Measurements from ENCODE around the gene PATE2.

The PATE2 gene

DNA sequence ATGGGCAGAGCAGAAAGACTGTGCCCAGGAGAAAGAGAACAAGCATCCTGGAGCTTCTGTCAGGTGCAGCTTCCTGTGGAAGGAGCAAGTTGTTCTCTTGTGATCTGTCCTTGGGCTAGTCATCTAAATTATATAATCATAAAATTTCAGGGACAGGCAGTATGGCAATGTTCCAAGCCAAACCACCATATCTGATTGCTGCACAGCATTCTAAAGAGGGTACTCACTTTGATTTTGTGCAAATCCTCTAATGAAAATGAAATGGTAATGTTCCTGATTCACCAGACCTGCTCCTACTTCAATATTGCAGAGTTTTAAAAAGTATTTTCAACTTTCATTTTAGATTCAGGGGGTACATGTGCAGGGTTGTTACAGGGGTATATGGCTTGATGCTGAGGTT is at the start of gene PATE2:
PATE2 (minus strand) TSS at position 101 of the 400 bp plus-strand sequence; CDS start at position 46, 55 bp downstream.
- TF ChIP-seq GATA3 (IDR thresholded peaks at IDR 0.05; ENCODE audit: low read depth, low read length) (no peak), GATA2 (IDR thresholded peaks at IDR 0.05; ENCODE audit: low read depth, low read length) (no peak)

DNA sequence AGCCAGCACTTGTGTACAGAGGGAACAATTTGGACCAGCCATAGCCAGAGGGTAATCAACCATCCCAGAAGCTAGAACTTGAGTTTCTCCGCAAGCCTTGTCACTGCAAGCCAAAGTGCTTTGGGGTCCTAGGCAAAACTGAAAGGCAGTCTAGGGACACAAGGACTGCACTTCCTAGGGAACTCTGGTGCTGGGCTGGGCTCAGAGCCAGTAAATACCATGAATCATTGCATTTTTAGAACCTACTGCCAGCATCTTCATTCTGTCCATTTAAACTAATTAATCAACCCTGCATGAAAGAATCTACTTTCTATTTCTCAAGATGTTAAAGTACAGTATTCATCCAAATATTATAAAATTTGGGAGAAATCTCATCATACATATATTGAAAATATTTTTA is 29.3 kb upstream of the PATE2 start:
- TF ChIP-seq GATA2 (IDR thresholded peaks at IDR 0.05; ENCODE audit: low read depth, low read length) = no peak
- no peak for TF ChIP-seq GATA3 (IDR thresholded peaks at IDR 0.05; ENCODE audit: low read depth, low read length)

DNA sequence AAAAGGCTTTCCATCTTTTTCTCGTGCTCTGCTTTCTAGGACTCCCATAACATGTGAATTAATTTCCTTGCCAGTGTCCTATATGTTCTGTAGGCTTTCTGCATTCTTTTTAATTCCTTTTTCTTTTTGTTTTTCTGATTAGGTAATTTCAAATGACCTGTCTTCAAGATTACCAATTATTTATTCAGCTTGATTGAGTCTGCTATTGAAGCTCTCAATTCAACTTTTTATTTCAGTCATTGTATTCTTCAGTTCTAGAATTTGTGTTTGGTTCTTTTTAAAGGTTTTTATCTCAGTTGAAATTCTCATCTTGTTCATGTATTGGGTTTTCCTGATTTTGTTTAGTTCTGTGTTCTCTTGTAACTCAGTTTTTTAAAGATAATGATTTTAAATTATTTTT is 23.8 kb upstream of the PATE2 start:
- no peak for TF ChIP-seq GATA3 (IDR thresholded peaks at IDR 0.05; ENCODE audit: low read depth, low read length)
- no peak for TF ChIP-seq GATA2 (IDR thresholded peaks at IDR 0.05; ENCODE audit: low read depth, low read length)

DNA sequence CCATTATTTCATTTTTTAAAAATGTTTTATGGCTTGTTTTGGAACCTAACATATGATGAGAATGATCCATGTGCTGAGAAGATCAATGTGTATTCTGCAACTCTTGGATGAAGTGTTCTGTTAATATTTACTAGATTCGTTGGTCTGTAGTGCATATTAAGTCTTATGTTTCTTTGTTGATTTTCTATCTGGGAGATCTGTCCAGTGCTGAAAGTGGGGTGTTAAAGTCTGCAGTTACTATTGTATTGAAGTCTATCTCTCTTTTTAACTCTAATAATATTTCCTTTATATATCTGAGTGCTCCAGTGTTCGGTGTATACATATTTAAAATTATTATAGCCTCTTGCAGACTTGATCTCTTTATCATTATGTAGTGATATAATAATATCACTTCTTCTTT is 21.2 kb upstream of the PATE2 start:
- TF ChIP-seq GATA2 (IDR thresholded peaks at IDR 0.05; ENCODE audit: low read depth, low read length) = no peak
- TF ChIP-seq GATA3 (IDR thresholded peaks at IDR 0.05; ENCODE audit: low read depth, low read length) = no peak

DNA sequence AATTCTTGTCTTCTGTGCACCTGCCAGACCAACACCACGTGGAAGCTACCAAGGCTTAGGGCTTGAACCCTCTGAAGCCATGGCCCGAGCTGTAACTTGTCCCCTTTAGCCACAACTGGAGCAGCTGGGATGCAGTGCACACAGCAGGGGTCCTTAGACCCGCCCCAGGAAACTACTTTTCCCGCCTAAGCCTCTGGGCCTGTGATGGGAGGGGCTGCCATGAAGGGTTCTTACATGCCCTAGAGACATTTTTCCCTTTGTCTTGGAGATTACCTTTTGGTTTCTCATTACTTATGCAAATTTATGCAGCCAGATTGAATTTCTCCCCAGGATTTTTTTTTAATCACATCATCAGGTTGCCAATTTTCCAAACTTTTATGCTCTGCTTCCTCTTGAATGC is 19.0 kb upstream of the PATE2 start:
- TF ChIP-seq GATA3 (IDR thresholded peaks at IDR 0.05; ENCODE audit: low read depth, low read length) = no peak
- no peak for TF ChIP-seq GATA2 (IDR thresholded peaks at IDR 0.05; ENCODE audit: low read depth, low read length)

DNA sequence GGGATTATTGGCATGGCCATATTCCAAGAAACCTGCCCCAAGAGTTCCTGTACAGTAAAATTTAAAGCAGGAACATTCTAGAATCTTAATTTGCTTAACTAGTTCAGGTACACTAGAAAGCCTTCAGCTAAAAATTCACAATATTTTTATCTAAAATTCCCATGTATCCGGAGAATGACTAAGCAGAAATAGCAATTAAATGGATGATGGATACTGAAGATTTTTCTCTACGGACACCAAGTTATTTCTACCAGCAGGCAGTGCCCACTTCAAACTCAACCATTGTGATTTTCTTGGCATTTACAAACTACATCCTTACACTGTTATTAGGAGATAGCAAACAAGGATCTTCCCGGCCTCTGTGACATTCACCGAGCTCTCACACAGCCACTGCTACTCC is 12.2 kb upstream of the PATE2 start:
- TF ChIP-seq GATA2 (IDR thresholded peaks at IDR 0.05; ENCODE audit: low read depth, low read length) = no peak

DNA sequence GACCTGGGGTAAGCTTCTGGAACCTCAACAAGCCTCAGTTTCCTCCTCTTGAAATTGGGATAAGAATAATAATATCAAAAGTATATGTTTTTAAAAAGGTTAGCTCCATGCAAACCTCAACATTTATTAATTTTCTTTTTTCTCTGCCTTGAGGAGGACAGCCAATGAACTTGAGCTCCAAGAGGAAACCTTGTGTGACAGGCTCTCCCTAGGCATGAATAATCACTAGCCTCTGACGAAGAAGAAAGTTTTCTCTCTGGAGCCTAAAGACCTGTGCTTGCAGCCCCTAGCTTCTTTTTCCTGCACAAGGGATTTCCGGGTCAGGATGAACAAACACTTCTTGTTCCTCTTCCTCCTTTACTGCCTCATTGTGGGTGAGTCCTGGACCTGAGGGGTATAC is 9.2 kb upstream of the PATE2 start, which contains the start of gene PATE3:
PATE3 (plus strand) TSS at position 301 of the 400 bp plus-strand sequence; CDS start at position 326, 25 bp downstream.
- no peak for TF ChIP-seq GATA3 (IDR thresholded peaks at IDR 0.05; ENCODE audit: low read depth, low read length)
- no peak for TF ChIP-seq GATA2 (IDR thresholded peaks at IDR 0.05; ENCODE audit: low read depth, low read length)

DNA sequence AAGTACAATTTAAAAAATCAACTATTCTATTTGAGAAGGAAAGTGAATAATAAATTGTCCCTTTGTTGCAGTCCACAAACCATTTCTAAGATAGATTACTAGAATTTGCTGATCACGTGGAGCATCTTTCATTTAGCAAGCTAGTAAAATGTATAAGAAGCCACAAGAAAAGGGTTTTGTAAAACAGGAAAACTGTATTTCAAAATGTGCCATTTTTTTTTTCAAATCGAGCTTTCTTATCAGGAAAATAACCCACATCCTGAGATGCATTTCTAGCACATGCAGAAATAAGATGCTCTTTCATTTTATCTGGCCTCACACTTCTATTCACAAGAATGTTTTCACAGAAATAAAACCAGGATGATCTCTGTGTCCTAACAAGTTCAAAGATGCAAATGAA is 6.0 kb upstream of the PATE2 start:
- TF ChIP-seq GATA2 (IDR thresholded peaks at IDR 0.05; ENCODE audit: low read depth, low read length) (no peak), GATA3 (IDR thresholded peaks at IDR 0.05; ENCODE audit: low read depth, low read length) (no peak)

DNA sequence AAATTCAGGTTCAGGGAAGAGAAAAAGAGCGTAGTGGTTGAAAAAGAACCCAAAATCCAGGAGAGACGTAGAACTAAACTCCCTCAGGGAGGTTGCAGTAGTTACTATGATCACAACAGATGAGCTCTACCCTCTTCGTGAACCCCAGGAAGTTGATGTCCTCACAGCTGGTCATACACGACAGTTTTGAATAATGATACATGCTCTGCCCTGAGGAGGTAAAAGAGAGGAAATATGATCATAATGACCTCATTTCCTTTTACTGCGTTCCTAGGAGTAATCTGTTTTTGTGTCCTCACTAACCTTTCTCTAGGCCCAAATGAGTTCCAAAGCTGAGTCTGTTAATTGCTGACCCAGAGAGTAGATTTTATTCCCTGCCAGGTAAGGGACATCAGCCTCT is 1.3 kb downstream of the PATE2 start:
- TF ChIP-seq GATA3 (IDR thresholded peaks at IDR 0.05; ENCODE audit: low read depth, low read length) (no peak), GATA2 (IDR thresholded peaks at IDR 0.05; ENCODE audit: low read depth, low read length) (no peak)

DNA sequence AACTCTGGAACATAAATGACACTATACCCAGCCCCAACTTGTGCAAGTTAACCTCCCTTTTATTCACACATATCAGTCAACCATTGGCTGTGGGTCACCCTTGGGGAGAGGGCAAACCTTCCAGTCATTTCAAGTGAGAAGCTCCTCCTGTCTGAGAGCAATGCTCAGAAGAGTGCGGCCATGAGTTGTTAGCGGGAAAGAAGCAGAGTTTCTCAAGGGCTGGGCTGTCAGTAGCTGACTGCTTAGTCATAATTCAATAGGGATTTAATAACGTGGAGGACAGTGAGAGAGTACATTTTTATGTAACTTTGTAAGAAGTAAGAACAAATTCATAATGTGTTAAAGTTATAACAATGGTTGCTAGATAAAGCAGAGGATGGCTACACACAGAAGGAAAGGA is 5.1 kb downstream of the PATE2 start:
- no peak for TF ChIP-seq GATA3 (IDR thresholded peaks at IDR 0.05; ENCODE audit: low read depth, low read length)
- no peak for TF ChIP-seq GATA2 (IDR thresholded peaks at IDR 0.05; ENCODE audit: low read depth, low read length)

DNA sequence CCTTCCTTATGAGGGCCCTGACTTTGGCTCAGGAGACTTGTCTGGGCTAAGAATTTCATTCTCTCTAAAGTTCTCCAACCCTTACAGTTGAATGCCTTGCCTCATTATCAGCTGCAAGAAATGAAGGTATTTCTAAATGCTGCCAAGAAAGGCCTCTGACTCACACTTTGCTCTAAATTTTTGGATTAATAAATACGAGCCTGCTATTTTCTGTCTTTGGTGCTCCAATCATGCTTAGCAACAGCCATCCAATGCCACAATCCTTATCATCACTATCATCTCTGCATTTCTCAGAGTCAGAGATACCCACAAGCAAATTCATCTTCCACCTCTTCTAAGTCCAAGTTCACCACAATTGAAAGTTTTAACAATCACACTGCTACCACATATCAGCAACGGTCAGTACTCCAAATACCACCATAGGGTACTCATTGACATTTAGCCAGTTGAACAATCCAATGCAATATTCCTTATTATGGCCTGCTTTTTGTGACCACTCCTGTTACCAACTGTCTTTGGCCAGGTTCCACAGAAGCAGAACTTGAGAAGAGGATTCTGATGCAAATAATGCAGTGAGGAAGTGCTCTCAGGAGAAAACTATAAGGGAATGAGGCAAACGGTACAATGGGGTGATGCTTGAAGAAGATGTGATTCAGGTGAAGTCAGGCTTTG is 5.7 kb downstream of the PATE2 start:
- TF ChIP-seq GATA2 (IDR thresholded peaks at IDR 0.05; ENCODE audit: low read depth, low read length) (no peak), GATA3 (IDR thresholded peaks at IDR 0.05; ENCODE audit: low read depth, low read length) (no peak)

DNA sequence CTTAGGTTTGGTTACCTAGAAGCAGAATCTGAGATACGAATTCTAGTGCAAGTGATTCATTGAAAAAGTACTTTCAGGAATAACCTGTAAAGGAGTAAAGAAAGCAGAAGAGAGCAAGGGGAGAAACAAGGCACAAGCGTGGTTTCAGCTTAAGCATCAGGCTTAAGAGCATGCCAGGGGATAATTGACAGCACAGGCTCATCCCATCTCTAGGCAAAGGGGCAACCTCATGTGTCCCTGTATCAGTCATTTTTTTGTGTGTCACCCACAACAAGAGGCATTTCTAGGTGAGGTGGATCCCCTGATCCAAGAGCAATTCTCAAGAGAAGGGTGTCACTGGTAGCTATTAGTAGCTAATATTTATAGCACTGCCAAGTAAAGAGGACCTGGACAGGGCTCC is 8.0 kb downstream of the PATE2 start:
- TF ChIP-seq GATA2 (IDR thresholded peaks at IDR 0.05; ENCODE audit: low read depth, low read length) (no peak), GATA3 (IDR thresholded peaks at IDR 0.05; ENCODE audit: low read depth, low read length) (no peak)

DNA sequence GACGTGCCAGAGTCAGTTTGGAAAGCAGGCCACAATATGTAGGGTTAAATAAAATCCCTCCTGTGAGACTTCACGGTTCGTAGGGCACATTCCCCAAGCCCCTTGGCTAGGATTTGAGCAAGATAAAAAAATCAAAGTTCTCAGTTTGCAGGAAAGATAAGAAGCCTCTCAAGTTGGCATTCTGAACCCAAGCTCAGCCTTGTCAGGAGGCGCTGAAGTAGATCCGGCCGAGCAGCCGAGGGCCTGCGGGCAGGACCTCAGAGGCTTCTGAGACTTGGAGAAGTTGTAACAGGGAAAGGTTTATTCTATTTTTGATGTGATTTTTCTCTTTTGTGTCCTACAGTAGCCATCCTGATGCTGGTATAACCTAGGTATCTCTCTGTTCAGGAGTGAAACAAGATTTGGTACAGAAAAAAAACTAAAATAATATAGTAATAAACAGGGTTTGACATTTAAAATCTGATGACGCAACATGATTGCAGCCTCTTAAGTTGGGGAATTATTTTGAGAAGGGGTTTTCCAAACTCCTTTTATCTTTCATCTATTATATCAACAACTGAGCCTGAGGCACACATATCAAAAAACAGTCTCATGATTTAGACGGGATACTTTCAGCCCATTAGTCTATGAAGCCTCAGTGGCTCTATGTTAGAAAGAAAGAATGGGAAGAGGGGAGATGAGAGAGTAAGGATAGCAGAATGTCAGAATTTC is 10.1 kb downstream of the PATE2 start:
- TF ChIP-seq GATA2 (IDR thresholded peaks at IDR 0.05; ENCODE audit: low read depth, low read length) (no peak), GATA3 (IDR thresholded peaks at IDR 0.05; ENCODE audit: low read depth, low read length) (no peak)

DNA sequence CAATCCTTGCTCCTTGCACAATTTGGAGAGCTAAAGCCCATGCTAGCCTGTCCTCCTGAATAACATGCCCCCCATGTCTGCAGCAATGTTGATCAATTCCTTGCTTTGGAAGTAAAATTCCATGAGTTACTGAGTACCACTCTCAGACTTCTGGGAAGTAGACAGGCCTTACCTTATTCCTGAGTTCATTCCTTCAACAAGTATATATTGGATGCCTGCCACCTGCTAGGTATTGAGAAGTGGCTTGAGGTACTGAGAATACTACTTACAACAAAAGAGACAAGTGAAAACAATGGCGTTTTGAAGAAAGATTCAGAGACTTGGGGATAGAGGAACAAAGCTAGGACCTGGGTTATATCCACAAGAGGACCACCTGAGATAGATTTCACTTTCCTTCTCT is 12.4 kb downstream of the PATE2 start:
- TF ChIP-seq GATA2 (IDR thresholded peaks at IDR 0.05; ENCODE audit: low read depth, low read length) (no peak), GATA3 (IDR thresholded peaks at IDR 0.05; ENCODE audit: low read depth, low read length) (no peak)

DNA sequence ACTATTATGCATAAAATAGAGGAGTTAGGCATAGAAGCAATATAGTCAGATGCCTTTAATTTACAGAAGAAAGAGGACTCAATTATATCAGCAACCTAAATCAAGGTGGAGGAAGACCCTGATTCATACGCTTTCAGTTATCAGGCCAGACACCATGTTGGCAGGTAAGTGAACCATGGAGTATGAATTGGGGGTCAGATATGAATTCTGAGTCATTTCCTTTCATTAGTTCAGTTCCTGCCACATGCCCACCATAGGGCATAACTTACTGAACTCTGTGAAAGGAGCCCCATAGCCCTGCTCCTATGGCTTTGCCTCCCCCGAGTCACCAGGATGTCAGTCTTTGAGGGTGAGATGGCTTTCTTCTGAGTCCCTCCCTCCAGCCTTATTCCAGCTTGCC is 15.1 kb downstream of the PATE2 start:
- no peak for TF ChIP-seq GATA2 (IDR thresholded peaks at IDR 0.05; ENCODE audit: low read depth, low read length)
- no peak for TF ChIP-seq GATA3 (IDR thresholded peaks at IDR 0.05; ENCODE audit: low read depth, low read length)
